Activated CD4-positive, alpha-beta memory T cell treated with anti-CD3 and anti-CD28 coated beads for 36 hours (primary cell): Measurements from ENCODE around the gene RPS16. TPM values are rescaled to one million over a fixed set of nuclear protein-coding genes. Genes with fewer than 3 reads are reported as not detected.
A peak's percentile ranks its signal among the peaks of the same experiment; 100 is the strongest.
"Not testable (repeated sequence)": the region's sequence is repeated elsewhere in the genome, so short reads cannot be mapped to it uniquely, and the experiment has no call there.

Source experiments
- CTCF ChIA-PET: fragments of 350-600 bp; sonication (Branson Sonifier 250); formaldehyde crosslinking; loops from one replicate; lab custom pipeline; 2021; ENCODE audit warnings: antibody characterized with exemption, inconsistent platforms; lab: Charles Lee
- POLR2A ChIA-PET: fragments of 350-600 bp; sonication (Branson Sonifier 250); formaldehyde crosslinking; loops from one replicate; lab custom pipeline; 2021; ENCODE audit warnings: antibody characterized with exemption; lab: Charles Lee
- DNase-seq: peaks from one replicate; pipeline ENCODE4 v3.0.0-alpha.2; 2020
- H3K27ac Mint-ChIP-seq: one replicate; pipeline ENCODE4 v1.8.0; 2021; ENCODE audit warnings: mixed read lengths
- H3K27me3 Mint-ChIP-seq: one replicate; pipeline ENCODE4 v1.8.0; 2021; ENCODE audit warnings: mixed read lengths
- H3K36me3 Mint-ChIP-seq: one replicate; pipeline ENCODE4 v1.8.0; 2021; ENCODE audit warnings: mixed read lengths
- H3K4me1 Mint-ChIP-seq: one replicate; pipeline ENCODE4 v1.8.0; 2021; ENCODE audit warnings: low read depth, mixed read lengths
- H3K4me3 Mint-ChIP-seq: one replicate; pipeline ENCODE4 v1.8.0; 2021; ENCODE audit warnings: mild to moderate bottlenecking, mixed read lengths
- H3K9me3 Mint-ChIP-seq: one replicate; pipeline ENCODE4 v1.8.0; 2021; ENCODE audit warnings: mixed read lengths
- intact Hi-C: fragments of 100-400 bp; cut with micrococcal nuclease; formaldehyde crosslinking; loops from one replicate; pipeline ENCODE4 v1.15.1; 2023
- total RNA-seq, 2 experiments: library from RNA; stranded (reverse); gene quantifications; one replicate each; pipeline ENCODE4 v1.2.3, GENCODE V29; 2021

Gene RPS16
- 1,000 to 10,000 TPM; 3,682 to 3,746 TPM for total RNA-seq

DNA sequence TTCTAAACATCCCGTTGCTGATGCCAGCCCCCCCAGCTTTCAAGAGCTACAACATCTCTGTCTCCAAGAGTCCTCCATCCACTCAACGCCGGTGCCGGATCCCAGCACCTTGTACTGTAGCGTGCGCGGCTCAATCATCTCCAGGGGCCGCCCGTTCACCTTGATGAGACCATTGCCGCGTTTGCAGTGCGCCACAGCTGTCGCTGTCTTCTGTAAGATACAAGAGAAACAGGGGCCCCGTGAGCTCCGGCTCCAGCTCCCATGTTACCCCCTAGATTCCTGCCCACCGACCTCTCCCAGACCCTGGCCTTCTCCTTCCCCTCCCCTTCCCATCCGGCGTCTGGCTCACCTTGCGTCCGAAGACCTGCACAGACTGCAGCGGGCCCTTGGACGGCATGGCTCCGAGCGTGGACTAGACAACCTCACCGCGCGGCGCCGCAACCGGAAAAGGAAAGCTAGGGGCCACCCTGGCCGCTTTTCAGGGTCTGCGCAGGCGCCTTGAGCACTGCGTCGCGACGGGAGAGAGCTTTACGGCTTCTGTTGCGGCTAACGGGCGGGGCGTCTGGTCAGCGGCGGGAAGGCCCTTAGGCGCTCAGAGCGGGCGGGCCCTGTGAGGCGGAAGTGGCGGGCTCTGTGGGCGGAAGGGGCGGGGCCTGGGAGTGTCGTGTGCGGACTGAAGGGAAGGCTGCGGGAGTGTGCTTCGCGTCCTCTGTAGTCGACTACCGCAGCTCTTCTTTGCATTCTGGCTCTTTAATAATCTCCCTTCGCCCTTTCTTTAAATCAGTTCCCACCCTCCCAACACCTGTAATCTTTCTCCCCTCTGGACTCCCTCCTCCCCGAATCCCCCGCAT lies at the start of gene RPS16:
Gene RPS16, minus strand, starts transcription at position 451 of the 851 bp plus-strand sequence. Its CDS starts 54 bp downstream, at position 397.
- H3K4me3 Mint-ChIP-seq = peak within 1 kb of the TSS; percentile 100

DNA sequence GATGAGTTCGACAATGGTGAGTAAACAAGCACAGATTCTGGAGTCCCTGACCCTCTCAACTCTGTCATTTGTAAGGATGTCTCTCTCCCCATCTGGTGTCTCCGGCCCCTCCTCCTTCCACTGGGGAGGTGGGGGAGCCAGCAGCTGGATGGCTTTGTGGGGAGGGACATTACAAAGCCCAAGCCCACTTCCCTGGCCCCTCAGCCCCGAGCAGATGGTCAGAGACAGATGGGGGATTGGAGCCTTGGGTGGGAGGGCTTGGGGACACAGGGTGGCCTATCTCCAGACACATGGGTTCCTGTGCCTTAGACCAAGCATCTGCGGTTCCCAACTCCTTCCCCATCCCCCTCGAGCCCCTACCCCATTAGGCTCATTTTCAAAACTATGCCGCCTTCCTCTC lies 47.4 kb upstream of the RPS16 start:
- H3K9me3 Mint-ChIP-seq = no peaks in the 10 kb centered on the region
- peaks cover 25% of the 10 kb centered on the region for H3K4me1 Mint-ChIP-seq
- intact Hi-C loops = no loop called here
- ChIA-PET POLR2A (interaction anchor here (0.9 kb wide), 1 partner anchor 51 kb away, joined by 3 read pairs; no protein-coding TSS in a partner anchor), CTCF (interaction anchor here (1.3 to 4.7 kb wide), 2 partner anchors 9 to 15 kb away, joined by 4 to 21 read pairs; partner anchors contain the start of gene DLL3)
- peaks cover 26% of the 10 kb centered on the region for H3K36me3 Mint-ChIP-seq
- H3K4me3 Mint-ChIP-seq = peak overlapping the region; percentile 48
- no peaks in the 10 kb centered on the region for H3K27me3 Mint-ChIP-seq
- H3K27ac Mint-ChIP-seq = no peak overlapping the region
- no peak for DNase-seq

More for the DNA sequence above, at the start of gene RPS16:
- DNase-seq = peak; percentile 100
- ChIA-PET POLR2A (interaction anchor here (0.6 to 2.0 kb wide), 33 partner anchors 9 to 240 kb away, joined by 3 to 117 read pairs (median 7); partner anchors contain the start of genes DLL3, EID2B, GMFG and MED29), CTCF (interaction anchor here (0.7 to 2.0 kb wide), 13 partner anchors 11 to 407 kb away, joined by 3 to 14 read pairs (median 4); partner anchors contain the start of genes EID2B, PLEKHG2, SAMD4B and ZFP36)
- H3K9me3 Mint-ChIP-seq = no peaks in the 10 kb centered on the region
- peak within 1 kb of the TSS; percentile 100 for H3K27ac Mint-ChIP-seq
- intact Hi-C loops = loop anchor here (1.0 kb wide), 2 partner anchors 10 to 23 kb away; partner anchors contain the start of genes PLEKHG2 and SUPT5H
- H3K27me3 Mint-ChIP-seq = no peaks in the 10 kb centered on the region
- peaks cover 41% of the 10 kb centered on the region for H3K36me3 Mint-ChIP-seq
- H3K4me1 Mint-ChIP-seq = peaks cover 55% of the 10 kb centered on the region

DNA sequence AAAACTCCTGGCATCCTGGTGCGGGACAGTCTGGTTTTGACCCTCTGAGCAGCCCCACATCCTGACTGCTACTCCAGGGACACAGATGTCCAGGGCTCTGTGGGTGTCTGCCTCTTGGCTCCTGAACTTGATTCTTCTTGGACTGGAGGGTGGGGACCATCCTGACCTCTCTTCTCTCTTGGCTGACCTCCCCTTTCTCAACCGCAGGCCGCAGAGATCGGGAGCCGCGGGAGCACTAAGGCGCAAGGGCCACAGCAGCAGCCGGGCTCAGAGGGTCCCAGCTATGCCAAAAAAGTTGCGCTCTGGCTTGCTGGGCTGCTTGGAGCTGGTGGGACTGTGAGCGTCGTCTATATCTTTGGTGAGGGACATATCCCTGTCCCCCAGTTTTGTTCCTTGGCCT lies 45.9 kb upstream of the RPS16 start:
- intact Hi-C loops = loop anchor here (2.0 kb wide), 2 partner anchors 37 to 51 kb away; partner anchors contain the start of genes EID2B and SUPT5H
- POLR2A ChIA-PET = interaction anchor here (1.2 kb wide), 1 partner anchor 49 kb away, joined by 3 read pairs; no protein-coding TSS in a partner anchor
- DNase-seq = no peak
- Mint-ChIP-seq H3K27ac (peak overlapping the region; percentile 78), H3K9me3 (no peaks in the 10 kb centered on the region), H3K27me3 (no peaks in the 10 kb centered on the region), H3K4me1 (peaks cover 25% of the 10 kb centered on the region), H3K4me3 (peak overlapping the region; percentile 82), H3K36me3 (peaks cover 22% of the 10 kb centered on the region)
- CTCF ChIA-PET = no interaction called here

- intact Hi-C loops = loop anchor here (2.0 kb wide), 2 partner anchors 36 to 52 kb away; partner anchors contain the start of genes EID2B and SUPT5H
- POLR2A ChIA-PET = interaction anchor here (1.2 kb wide), 2 partner anchors 46 to 49 kb away, joined by 3 to 11 read pairs; partner anchors contain the start of gene RPS16
- CTCF ChIA-PET = interaction anchor here (1.2 kb wide), 1 partner anchor 22 kb away, joined by 4 read pairs; no protein-coding TSS in a partner anchor
- DNase-seq = no peak
- Mint-ChIP-seq H3K27ac (peak overlapping the region; percentile 78), H3K36me3 (peaks cover 22% of the 10 kb centered on the region), H3K4me3 (peak overlapping the region; percentile 82), H3K27me3 (no peaks in the 10 kb centered on the region), H3K4me1 (peaks cover 25% of the 10 kb centered on the region), H3K9me3 (no peaks in the 10 kb centered on the region)
These were observed 45.4 kb upstream of the RPS16 start for GRCh38 chr19:39481229-39481545.

- Mint-ChIP-seq H3K4me3 (peak within 1 kb of the TSS; percentile 82), H3K27ac (peak within 1 kb of the TSS; percentile 78), H3K27me3 (no peaks in the 10 kb centered on the region), H3K36me3 (peaks cover 23% of the 10 kb centered on the region), H3K4me1 (peaks cover 25% of the 10 kb centered on the region), H3K9me3 (no peaks in the 10 kb centered on the region)
- POLR2A ChIA-PET = interaction anchor here (0.6 to 1.2 kb wide), 4 partner anchors 17 to 48 kb away, joined by 3 to 11 read pairs (median 3); partner anchors contain the start of gene RPS16
- CTCF ChIA-PET = interaction anchor here (1.2 kb wide), 1 partner anchor 22 kb away, joined by 4 read pairs; no protein-coding TSS in a partner anchor
- intact Hi-C loops = loop anchor here (2.0 kb wide), 2 partner anchors 36 to 52 kb away; partner anchors contain the start of genes EID2B and SUPT5H
- DNase-seq = peak; percentile 98
These were observed 44.8 kb upstream of the RPS16 start, which contains the start of gene TIMM50 for GRCh38 chr19:39480337-39481228. Gene TIMM50 (plus strand): TSS chr19:39480838. CDS start chr19:39480854, 16 bp downstream.

DNA sequence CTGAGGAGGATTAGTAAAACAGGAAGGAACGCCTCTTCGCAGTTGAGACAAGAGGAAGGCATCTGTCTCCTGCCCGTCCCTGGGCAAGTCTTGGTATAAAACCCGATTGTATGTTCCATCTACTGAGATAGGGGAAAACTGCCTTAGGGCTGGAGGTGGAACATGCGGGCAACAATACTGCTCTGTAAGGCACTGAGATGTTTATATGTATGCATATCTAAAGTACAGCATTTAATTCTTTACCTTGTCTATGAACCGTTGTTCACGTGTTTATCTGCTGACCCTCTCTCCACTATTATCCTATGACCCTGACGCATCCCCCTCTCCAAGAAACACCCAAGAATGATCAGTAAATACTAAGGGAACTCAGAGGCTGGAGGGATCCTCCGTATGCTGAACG lies 44.2 kb upstream of the RPS16 start:
- H3K36me3 Mint-ChIP-seq = peaks cover 23% of the 10 kb centered on the region
- peak overlapping the region; percentile 82 for H3K4me3 Mint-ChIP-seq
- no peaks in the 10 kb centered on the region for H3K9me3 Mint-ChIP-seq
- ChIA-PET CTCF (interaction anchor here (1.2 kb wide), 1 partner anchor 23 kb away, joined by 4 read pairs; no protein-coding TSS in a partner anchor), POLR2A (interaction anchor here (0.6 to 1.2 kb wide), 3 partner anchors 16 to 44 kb away, joined by 3 to 11 read pairs (median 3); partner anchors contain the start of gene RPS16)
- H3K27me3 Mint-ChIP-seq = no peaks in the 10 kb centered on the region
- H3K4me1 Mint-ChIP-seq = peaks cover 25% of the 10 kb centered on the region
- DNase-seq = no peak
- peak overlapping the region; percentile 78 for H3K27ac Mint-ChIP-seq
- intact Hi-C loops = loop anchor here (2.0 kb wide), 2 partner anchors 35 to 53 kb away; partner anchors contain the start of genes EID2B and SUPT5H

- peak overlapping the region; percentile 78 for H3K27ac Mint-ChIP-seq
- DNase-seq, POLR2A ChIA-PET, H3K27me3 Mint-ChIP-seq, intact Hi-C loops, CTCF ChIA-PET, H3K9me3 Mint-ChIP-seq: not testable (repeated sequence)
- peaks cover 25% of the 10 kb centered on the region for H3K4me1 Mint-ChIP-seq
- H3K36me3 Mint-ChIP-seq = peaks cover 29% of the 10 kb centered on the region
- peak overlapping the region; percentile 82 for H3K4me3 Mint-ChIP-seq
These were observed 43.6 kb upstream of the RPS16 start for GRCh38 chr19:39479319-39479801.

- H3K4me3 Mint-ChIP-seq = no peak overlapping the region
- no peaks in the 10 kb centered on the region for H3K27me3 Mint-ChIP-seq
- H3K4me1 Mint-ChIP-seq = peaks cover 22% of the 10 kb centered on the region
- intact Hi-C loops = no loop called here
- ChIA-PET CTCF (interaction anchor here (1.3 to 4.6 kb wide), 6 partner anchors 12 to 57 kb away, joined by 3 to 43 read pairs (median 7); partner anchors contain the start of genes DLL3 and EID2B), POLR2A (no interaction called here)
- H3K36me3 Mint-ChIP-seq = peaks cover 36% of the 10 kb centered on the region
- no peak for DNase-seq
- no peaks in the 10 kb centered on the region for H3K9me3 Mint-ChIP-seq
- H3K27ac Mint-ChIP-seq = peak overlapping the region; percentile 33
These were observed 40.0 kb upstream of the RPS16 start for GRCh38 chr19:39475748-39476147.

DNA sequence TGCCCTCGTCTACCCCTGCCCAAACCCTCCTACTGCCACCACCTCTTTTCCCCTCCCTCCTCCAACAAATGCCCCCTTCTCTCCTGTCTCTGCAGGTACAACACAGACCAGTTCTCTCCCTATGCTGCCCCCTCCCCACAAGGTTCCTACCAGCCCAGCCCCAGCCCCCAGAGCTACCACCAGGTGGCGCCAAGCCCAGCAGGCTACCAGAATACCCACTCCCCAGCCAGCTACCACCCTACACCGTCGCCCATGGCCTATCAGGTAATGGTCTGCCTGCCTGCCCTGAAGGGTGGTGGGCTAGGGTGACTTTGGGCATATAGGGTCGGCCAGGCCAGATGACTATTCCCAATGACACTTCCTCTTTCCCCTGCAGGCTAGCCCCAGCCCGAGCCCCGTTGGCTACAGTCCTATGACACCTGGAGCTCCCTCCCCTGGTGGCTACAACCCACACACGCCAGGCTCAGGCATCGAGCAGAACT lies 38.4 kb upstream of the RPS16 start:
- peak; percentile 76 for DNase-seq
- peaks cover 48% of the 10 kb centered on the region for H3K36me3 Mint-ChIP-seq
- H3K27me3 Mint-ChIP-seq = no peaks in the 10 kb centered on the region
- H3K4me1 Mint-ChIP-seq = peaks cover 25% of the 10 kb centered on the region
- no peaks in the 10 kb centered on the region for H3K9me3 Mint-ChIP-seq
- intact Hi-C loops = loop anchor here (5.0 kb wide), 1 partner anchor 58 kb away; the partner anchor contains the start of gene EID2B
- H3K27ac Mint-ChIP-seq = no peak overlapping the region
- no peak overlapping the region for H3K4me3 Mint-ChIP-seq
- ChIA-PET CTCF (interaction anchor here (0.6 to 4.6 kb wide), 25 partner anchors 9 to 574 kb away, joined by 3 to 43 read pairs (median 6); partner anchors contain the start of genes DLL3, EID2, EID2B and RPS16), POLR2A (no interaction called here)

- Mint-ChIP-seq H3K4me3 (no peak overlapping the region), H3K27me3 (no peaks in the 10 kb centered on the region), H3K9me3 (no peaks in the 10 kb centered on the region), H3K36me3 (peaks cover 55% of the 10 kb centered on the region), H3K27ac (no peak overlapping the region), H3K4me1 (peaks cover 25% of the 10 kb centered on the region)
- ChIA-PET CTCF (interaction anchor here (0.6 to 4.6 kb wide), 19 partner anchors 8 to 573 kb away, joined by 3 to 43 read pairs (median 6); partner anchors contain the start of genes EID2, EID2B, RPS16 and SUPT5H), POLR2A (no interaction called here)
- intact Hi-C loops = loop anchor here (5.0 kb wide), 1 partner anchor 59 kb away; the partner anchor contains the start of gene EID2B
- DNase-seq = no peak
These were observed 37.8 kb upstream of the RPS16 start for GRCh38 chr19:39473443-39473960.
